ENCODE data around the gene ZNF208. TPM values are rescaled to one million over a fixed set of nuclear protein-coding genes. Genes with fewer than 3 reads are reported as not detected.

The ZNF208 gene
- polyA plus RNA-seq, 1 donor from 2014 or later, result not detected

GRCh38 chr19:21921691-21922180, 89.0 kb downstream of the ZNF208 start:
- Histone ChIP-seq H3K9ac (ENCODE audit: low read length) (no peak overlapping the region), H3K79me2 (replicated peaks; ENCODE audit: insufficient read depth, low read length) (no peaks in the 10 kb centered on the region), H3K9me3 (ENCODE audit: low read length) (no peaks in the 10 kb centered on the region), H3K9me2 (ENCODE audit: insufficient read depth, low read length) (no peaks in the 10 kb centered on the region), H3K36me3 (ENCODE audit: insufficient read depth, low read length) (no peaks in the 10 kb centered on the region), H3K27me3 (ENCODE audit: insufficient read depth, low read depth, low read length) (no peaks in the 10 kb centered on the region), H4K20me1 (ENCODE audit: insufficient read depth) (no peaks in the 10 kb centered on the region), H2AFZ (ENCODE audit: low read depth, low read length) (no peak overlapping the region), H3F3A (ENCODE audit: insufficient read depth, low read length, poor library complexity, severe bottlenecking) (no peaks in the 10 kb centered on the region), H3K27ac (ENCODE audit: low read length) (no peak overlapping the region), H3K4me2 (ENCODE audit: low read length) (no peak overlapping the region), H3K4me3 (ENCODE audit: low read length) (no peak overlapping the region)
- no peak for TF ChIP-seq SMC3 (conservative IDR thresholded peaks at IDR 0.05; ENCODE audit: poor library complexity)
- no peak for TF ChIP-seq POLR2AphosphoS5 (IDR thresholded peaks at IDR 0.05)
- TF ChIP-seq RAD21 (conservative IDR thresholded peaks at IDR 0.05), result no peak
- TF ChIP-seq EP300 (conservative IDR thresholded peaks at IDR 0.05; ENCODE audit: poor library complexity, severe bottlenecking), result no peak
- no peak for TF ChIP-seq REST (IDR thresholded peaks at IDR 0.05; ENCODE audit: borderline replicate concordance)
- TF ChIP-seq, protein P1, sequence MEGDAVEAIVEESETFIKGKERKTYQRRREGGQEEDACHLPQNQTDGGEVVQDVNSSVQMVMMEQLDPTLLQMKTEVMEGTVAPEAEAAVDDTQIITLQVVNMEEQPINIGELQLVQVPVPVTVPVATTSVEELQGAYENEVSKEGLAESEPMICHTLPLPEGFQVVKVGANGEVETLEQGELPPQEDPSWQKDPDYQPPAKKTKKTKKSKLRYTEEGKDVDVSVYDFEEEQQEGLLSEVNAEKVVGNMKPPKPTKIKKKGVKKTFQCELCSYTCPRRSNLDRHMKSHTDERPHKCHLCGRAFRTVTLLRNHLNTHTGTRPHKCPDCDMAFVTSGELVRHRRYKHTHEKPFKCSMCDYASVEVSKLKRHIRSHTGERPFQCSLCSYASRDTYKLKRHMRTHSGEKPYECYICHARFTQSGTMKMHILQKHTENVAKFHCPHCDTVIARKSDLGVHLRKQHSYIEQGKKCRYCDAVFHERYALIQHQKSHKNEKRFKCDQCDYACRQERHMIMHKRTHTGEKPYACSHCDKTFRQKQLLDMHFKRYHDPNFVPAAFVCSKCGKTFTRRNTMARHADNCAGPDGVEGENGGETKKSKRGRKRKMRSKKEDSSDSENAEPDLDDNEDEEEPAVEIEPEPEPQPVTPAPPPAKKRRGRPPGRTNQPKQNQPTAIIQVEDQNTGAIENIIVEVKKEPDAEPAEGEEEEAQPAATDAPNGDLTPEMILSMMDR (IDR thresholded peaks at IDR 0.05; ENCODE audit: poor library complexity, severe bottlenecking), result no peak
- no peak for TF ChIP-seq MXI1 (conservative IDR thresholded peaks at IDR 0.05; ENCODE audit: poor library complexity, severe bottlenecking)

DNA sequence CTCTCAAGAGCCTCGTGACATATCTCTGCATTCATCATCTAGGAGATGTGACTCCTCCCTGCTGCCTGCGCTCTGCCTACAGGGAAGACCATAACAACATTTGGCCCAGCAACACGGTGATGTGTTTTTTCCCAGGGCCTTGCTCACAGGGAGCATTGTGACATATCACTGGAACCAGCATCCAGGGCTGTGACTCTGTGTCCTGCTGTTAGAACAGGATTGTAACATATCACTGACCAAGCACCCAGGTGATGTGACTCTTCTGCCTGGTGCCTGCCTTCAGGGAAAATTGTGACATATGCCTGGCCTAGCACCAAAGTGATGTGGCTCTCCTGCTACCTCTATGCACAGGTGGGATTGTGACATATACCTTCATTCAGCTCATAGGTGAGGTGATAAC, 95.3 kb downstream of the ZNF208 start:
- Histone ChIP-seq H3K79me2 (replicated peaks; ENCODE audit: insufficient read depth, low read length) (no peaks in the 10 kb centered on the region), H3K4me2 (ENCODE audit: low read length) (no peak overlapping the region), H3K4me3 (ENCODE audit: low read length) (no peak overlapping the region), H3K36me3 (ENCODE audit: insufficient read depth, low read length) (no peaks in the 10 kb centered on the region), H3K9me2 (ENCODE audit: insufficient read depth, low read length) (no peaks in the 10 kb centered on the region), H3K27me3 (ENCODE audit: insufficient read depth, low read depth, low read length) (no peaks in the 10 kb centered on the region), H3K9me3 (ENCODE audit: low read length) (no peaks in the 10 kb centered on the region), H4K20me1 (ENCODE audit: insufficient read depth) (no peaks in the 10 kb centered on the region), H3F3A (ENCODE audit: insufficient read depth, low read length, poor library complexity, severe bottlenecking) (no peaks in the 10 kb centered on the region), H2AFZ (ENCODE audit: low read depth, low read length) (no peak overlapping the region), H3K27ac (ENCODE audit: low read length) (no peak overlapping the region), H3K9ac (ENCODE audit: low read length) (no peak overlapping the region)
- TF ChIP-seq TAF1 (IDR thresholded peaks at IDR 0.05; ENCODE audit: low read depth), result no peak
- TF ChIP-seq REST (IDR thresholded peaks at IDR 0.05; ENCODE audit: borderline replicate concordance), result no peak
- no peak for TF ChIP-seq MXI1 (conservative IDR thresholded peaks at IDR 0.05; ENCODE audit: poor library complexity, severe bottlenecking)
- TF ChIP-seq SMC3 (conservative IDR thresholded peaks at IDR 0.05; ENCODE audit: poor library complexity), result no peak
- TF ChIP-seq EP300 (conservative IDR thresholded peaks at IDR 0.05; ENCODE audit: poor library complexity, severe bottlenecking), result no peak
- TF ChIP-seq POLR2AphosphoS5 (IDR thresholded peaks at IDR 0.05), result no peak
- TF ChIP-seq EZH2 (IDR thresholded peaks at IDR 0.05; ENCODE audit: borderline replicate concordance, insufficient read depth, low read length, poor library complexity, severe bottlenecking), result no peak
- TF ChIP-seq, protein P1 (IDR thresholded peaks at IDR 0.05; ENCODE audit: poor library complexity, severe bottlenecking), result no peak

All from neural cell (in vitro differentiated cells).